Suppressor macrophage treated with lipopolysaccharide for 4 hours (primary cell): Measurements from ENCODE around the gene ELMO3.
A peak's percentile ranks its signal among the peaks of the same experiment; 100 is the strongest.

Experiments
- DNase-seq: peaks from one replicate; pipeline ENCODE4 v3.0.0-alpha.2; 2020

ELMO3 gene

GRCh38 chr16:67163999-67164558 is 34.9 kb upstream of the ELMO3 start:
- DNase-seq: no peak

GRCh38 chr16:67164599-67165061 is 34.3 kb upstream of the ELMO3 start, which contains the start of gene HSF4:
TSS of gene HSF4 (plus strand) at chr16:67164745. CDS start at chr16:67164812, 67 bp downstream.
- DNase-seq: peak; percentile 72

DNA sequence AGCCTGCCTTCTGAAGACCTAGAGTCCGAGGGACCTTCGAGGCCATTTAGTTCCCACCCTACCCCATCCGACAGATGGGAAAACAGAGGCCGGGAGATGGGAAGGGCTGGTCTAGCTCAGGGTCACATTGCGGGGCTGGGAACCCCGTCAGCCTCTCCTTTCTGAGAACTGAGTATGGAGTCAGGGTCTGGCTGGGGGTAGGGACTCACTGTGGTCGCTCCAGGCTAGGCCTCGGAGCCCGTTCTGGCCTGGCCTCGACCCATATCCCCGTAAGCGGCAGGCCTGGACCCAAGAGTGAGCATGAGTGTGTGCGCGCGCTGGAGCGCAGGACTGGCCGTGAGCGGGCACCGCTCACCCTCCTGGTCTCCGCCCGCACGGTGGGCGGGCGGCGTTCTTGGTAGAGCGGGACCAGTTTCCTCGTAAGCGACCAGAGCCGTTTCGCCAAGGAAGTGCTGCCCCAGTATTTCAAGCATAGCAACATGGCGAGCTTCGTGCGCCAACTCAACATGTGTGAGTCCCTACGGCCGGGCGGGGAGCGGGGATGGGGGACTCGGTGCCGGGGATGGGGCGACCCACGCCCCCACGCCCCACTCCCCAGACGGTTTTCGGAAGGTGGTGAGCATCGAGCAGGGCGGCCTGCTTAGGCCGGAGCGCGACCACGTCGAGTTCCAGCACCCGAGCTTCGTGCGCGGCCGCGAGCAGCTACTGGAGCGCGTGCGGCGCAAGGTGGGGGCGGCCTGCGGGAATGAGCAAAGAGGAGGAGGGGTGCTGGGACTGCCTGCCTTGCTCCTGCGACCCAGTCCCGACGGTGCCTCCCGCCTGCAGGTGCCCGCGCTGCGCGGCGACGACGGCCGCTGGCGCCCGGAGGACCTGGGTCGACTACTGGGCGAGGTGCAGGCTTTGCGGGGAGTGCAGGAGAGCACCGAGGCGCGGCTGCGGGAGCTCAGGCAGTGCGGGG is 33.5 kb upstream of the ELMO3 start:
- DNase-seq: no peak

DNA sequence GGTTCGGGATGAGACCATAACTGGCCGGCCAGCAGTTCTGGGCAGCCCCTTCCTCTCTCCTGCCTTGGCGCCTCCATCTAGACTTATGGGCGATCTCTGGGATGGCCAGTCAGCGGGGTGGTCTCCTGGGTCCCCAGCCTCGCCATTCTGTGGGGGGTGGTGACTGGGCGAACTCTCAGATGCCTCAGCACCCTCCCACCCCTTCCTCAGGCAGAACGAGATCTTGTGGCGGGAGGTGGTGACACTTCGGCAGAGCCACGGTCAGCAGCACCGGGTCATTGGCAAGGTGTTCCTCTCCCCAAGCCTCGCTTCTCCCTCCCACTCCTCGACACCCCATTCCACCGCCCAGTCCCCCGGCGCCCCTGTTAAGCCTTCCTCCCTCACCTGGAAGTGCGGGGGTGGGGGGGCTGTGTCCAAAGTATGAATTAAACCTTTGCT is 32.8 kb upstream of the ELMO3 start:
- no peak for DNase-seq

GRCh38 chr16:67166598-67167168 is 32.2 kb upstream of the ELMO3 start:
- no peak for DNase-seq

DNA sequence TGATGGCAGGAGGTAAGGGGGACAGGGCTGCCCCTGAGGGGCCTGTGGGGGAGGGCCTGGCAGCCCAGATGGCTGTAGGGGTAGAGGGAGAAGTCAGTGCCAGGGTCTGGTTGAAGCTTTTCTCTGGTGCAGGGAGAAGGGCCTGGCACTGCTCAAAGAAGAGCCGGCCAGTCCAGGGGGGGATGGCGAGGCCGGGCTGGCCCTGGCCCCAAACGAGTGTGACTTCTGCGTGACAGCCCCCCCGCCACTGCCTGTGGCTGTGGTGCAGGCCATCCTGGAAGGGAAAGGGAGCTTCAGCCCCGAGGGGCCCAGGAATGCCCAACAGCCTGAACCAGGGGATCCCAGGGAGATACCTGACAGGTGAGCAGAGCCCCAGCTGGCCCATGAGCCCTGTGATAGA is 31.3 kb upstream of the ELMO3 start:
- DNase-seq: no peak

GRCh38 chr16:67169011-67169451 is 29.9 kb upstream of the ELMO3 start:
- no peak for DNase-seq

DNA sequence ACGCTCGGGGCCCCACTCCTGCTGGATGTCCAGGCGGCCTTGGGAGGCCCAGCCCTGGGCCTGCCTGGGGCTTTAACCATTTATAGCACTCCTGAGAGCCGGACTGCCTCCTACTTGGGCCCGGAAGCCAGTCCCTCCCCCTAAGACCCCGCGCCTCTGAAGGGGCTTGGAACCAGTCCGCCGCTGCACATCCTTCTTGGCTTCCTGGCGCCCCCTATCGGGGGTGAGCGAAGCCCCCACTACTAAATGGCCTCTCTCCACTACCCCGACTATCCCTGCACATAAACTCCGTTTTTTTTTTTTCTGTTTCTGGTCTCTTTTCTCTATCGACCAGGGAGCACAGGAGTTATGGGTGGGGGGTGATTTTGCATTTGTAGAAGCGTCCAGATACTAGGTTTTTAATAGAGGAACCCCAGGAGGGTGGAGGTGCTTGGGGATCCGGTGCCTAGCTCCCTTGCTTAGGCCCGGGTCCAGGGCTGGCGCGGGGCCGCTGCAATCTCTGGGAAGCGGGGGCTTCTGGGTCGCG is 29.2 kb upstream of the ELMO3 start:
- DNase-seq: no peak

DNA sequence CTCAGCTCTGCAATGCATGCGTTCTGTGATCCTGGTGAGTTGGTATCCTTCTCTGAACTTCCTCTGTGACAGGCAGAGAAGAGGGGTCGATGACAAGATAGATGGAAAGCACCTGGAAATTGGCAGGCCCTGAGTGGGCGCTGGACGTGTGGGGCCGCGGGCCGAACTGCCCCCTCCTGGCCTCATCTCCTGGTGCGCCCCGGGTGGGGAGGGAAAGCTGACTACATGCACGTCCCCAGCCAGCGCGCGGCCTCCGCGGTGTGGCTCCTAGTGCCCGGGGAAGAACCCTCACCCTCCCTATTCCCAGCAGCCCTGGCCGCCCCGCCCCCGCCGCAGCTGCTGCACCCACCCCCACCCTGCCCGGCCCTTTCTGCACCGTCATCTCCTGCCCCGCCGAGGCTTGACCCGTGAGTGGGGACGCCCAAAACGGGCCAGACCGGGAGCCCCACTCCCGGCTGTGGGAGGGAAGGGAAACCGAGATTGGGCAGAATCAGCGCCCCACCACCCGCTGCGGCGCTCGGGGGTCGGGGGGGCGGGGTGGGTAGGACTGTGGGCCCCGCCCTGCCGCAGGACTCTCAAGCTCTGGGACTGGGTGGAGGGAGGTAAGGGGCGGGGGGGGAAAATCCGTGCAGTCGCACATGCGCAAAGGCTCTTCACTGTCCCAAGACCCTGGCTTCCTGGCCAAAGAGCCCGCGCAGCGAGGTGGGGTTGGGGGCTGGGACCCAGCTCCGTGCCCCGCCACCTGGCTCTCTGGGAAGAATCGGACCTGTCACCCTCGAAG is 28.6 kb upstream of the ELMO3 start, which contains the start of gene NOL3:
Gene NOL3 (plus strand): TSS at position 371 of the 781 bp plus-strand sequence.
- peak; percentile 94 for DNase-seq

- no peak for DNase-seq
These were observed 27.8 kb upstream of the ELMO3 start for GRCh38 chr16:67170949-67171649.

- DNase-seq: no peak
These were observed 25.6 kb upstream of the ELMO3 start for GRCh38 chr16:67173323-67173722.

DNA sequence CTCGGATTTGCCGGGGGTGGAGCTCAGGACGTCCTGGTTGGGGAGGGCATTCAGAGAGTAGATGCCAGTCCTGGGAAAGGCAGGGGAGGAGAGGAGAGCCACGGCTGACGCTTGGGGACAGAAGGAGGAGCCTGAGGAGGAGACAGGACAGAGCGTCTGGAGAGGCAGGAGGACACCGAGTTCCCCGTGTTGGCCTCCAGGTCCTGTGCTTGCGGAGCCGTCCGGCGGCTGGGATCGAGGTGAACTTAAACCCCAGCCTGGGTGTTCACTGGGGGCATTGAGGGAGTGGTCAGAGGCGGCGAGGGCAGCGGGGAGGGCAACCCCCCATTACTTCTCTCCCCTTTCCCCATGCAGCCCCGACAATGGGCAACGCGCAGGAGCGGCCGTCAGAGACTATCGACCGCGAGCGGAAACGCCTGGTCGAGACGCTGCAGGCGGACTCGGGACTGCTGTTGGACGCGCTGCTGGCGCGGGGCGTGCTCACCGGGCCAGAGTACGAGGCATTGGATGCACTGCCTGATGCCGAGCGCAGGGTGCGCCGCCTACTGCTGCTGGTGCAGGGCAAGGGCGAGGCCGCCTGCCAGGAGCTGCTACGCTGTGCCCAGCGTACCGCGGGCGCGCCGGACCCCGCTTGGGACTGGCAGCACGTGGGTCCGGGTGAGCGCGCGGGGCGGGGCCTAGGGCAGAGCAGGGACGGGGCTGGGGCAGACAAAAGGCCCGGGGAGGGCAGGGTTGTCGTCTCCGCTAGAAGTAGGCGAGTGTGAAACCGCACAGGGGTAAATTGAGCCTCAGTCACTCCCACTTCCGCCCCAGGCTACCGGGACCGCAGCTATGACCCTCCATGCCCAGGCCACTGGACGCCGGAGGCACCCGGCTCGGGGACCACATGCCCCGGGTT is 24.9 kb upstream of the ELMO3 start:
- DNase-seq: peak; percentile 73

GRCh38 chr16:67174706-67175231 is 24.2 kb upstream of the ELMO3 start:
- no peak for DNase-seq

DNA sequence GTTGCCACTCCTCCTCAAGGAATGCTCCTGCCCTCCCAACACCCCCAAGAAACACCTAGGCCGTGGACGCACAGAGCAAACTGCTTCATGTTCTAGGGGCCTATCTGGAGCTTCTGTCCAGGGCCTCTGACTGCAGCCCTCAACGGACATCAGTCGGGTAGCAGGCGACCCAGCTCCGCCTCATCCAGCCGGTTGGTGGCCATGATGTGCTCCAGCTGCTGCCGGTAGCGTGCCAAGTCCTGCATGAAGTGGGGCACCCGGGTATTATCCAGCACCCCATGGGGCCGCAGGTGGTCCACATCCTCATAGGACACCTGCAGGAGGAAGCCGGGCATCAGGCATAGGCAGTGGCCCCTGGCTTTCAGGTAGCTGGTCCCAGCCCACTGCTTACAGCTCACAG is 22.3 kb upstream of the ELMO3 start:
- DNase-seq: no peak

GRCh38 chr16:67177743-67178699 is 20.9 kb upstream of the ELMO3 start:
- DNase-seq: peak; percentile 62

GRCh38 chr16:67179421-67180080 is 19.4 kb upstream of the ELMO3 start:
- no peak for DNase-seq

DNA sequence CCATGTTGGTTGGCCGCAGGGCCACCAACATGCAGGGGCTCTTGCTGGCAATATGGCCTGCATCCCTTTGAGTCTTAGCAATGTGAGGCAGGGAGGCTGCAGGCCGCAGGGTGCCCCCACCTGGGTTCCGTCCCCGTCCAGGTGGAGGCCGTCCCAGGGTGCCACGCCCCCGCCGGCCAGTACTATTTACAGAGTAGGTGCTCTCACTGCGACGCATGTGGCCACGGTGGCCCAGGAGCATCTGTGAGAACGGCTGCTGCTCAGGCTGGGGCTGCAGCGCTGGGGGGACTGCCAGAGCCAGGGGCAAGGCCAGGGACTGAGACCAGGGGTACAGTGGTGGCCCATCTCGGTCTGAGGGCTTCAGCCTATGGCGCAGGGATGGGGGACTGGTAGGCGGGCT is 18.8 kb upstream of the ELMO3 start:
- DNase-seq: no peak

DNA sequence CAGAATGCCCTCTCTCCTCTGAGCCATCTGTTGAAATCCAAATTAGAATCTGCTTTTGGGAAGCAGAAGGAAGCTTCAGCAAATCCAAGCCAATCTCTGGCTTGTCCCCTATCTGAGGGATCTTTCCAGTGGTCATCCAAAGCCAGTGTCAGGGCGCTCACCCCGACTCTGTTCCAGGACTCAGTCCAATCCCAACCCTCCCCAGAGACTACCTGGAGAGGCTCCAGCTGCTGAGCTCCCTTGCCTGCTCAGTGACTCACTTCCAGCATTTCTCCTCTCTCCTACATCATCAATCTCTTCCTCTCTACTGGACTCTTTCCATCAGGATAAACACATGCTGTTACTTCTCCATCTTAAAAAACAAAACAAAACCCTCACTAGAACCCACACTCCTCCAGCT is 17.6 kb upstream of the ELMO3 start:
- no peak for DNase-seq

DNA sequence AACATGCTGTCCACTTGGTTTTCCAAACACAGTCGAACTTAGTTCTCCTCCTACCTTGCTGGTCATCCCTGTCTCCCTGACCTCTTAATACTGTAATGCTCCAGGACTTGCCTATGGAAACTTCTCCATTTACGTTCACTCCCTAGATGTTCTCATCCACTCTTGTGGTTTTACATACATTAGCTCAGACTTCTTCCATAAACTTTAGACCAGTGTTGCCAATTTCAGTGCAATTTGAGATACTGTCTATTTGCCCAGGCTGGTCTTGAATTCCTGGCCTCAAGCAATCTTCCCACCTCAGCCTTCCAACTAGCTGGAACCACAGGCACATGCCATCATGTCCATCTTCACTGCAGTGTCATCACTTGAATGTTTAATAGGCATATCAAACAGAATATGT is 16.6 kb upstream of the ELMO3 start:
- DNase-seq: no peak
